IPS DF 19.7 (cell line): Measurements from ENCODE around the gene KRT6B.
"Not testable (repeated sequence)": the region's sequence is repeated elsewhere in the genome, so short reads cannot be mapped to it uniquely, and the experiment has no call there.

ENCODE experiments used
- DNase-seq: peaks from one replicate; pipeline ENCODE4 v3.0.0-alpha.2; 2013; ENCODE audit warnings: low read depth, low spot score

The KRT6B gene

GRCh38 chr12:52413202-52413601, 38.7 kb downstream of the KRT6B start:
- no peak for DNase-seq

GRCh38 chr12:52411815-52412214, 40.1 kb downstream of the KRT6B start:
- DNase-seq: no peak

DNA sequence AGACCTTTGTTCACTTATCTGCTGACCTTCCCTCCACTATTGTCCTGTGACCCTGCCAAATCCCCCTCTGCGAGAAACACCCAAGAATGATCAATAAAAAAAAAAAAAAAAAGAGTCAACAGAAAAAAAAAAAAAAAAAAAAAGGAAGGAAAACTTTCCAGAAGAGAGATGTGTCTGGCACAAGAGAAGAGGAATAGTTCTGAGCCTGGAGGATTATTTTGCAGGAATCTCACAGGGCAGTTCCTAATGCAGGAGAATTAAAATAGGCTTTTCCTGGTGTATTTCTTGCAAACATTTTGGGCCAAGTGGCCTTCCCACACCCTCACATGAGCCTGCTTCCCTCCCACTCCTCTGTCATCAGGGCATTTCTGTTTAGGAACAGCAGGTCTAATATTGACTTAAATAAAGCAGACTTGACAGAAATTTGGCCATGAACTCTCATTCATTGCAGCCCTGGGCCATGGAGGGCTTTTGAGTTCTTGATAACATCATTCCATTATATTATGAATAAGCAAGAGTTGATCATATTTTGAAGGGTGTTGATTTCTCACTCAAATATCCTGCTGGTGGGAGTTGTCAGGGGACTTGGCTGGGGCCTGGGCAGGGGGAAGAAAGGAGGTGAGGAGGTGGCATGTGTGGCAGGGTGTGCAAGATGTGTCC, 41.2 kb downstream of the KRT6B start:
- DNase-seq: not testable (repeated sequence)

DNA sequence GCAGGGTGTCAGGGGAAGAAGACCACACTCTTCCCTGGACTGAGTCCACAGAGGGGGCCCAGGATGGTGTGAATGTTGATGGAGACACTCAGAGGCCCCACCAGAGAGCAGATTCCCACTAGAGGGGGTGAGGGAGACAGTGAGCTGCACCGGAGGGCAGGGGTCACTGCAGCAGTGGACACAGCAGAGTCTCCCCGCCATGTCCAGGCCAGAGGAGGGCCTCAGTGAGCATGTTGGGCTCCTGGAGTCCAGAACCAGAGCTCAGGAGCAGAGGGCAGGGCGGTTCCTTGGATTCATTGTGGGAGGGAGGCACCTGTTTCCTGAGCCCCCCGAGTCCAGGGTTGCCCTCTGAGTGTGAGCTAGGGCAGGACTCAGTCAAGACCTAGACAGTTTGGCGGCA, 44.0 kb downstream of the KRT6B start:
- DNase-seq: no peak

DNA sequence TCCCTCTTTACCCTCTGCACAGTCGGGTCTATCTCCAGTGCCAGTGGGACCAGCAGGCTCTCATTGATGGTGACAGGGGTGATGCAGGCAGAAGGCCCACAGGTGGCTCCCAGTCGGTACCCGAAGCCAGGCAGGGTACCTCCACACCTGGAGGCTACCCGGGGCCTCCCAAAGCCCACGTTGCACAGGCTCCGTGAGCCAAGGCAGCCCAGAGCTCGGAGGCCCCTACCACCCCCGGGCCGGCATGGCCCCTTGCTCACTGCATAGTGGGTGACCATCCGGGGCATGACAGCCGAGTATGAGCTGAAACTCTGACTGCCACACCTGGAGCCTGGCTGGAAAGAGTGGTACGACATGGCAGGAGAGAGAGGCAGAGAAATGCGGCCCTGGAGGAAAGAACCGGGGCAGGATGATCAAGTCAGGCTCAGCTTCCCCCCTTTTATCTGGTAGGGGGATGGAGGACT, 46.0 kb downstream of the KRT6B start, which contains the start of gene KRT82:
Gene KRT82 (minus strand): TSS at position 414 of the 464 bp plus-strand sequence. CDS start 58 bp downstream, at position 356.
- no peak for DNase-seq

DNA sequence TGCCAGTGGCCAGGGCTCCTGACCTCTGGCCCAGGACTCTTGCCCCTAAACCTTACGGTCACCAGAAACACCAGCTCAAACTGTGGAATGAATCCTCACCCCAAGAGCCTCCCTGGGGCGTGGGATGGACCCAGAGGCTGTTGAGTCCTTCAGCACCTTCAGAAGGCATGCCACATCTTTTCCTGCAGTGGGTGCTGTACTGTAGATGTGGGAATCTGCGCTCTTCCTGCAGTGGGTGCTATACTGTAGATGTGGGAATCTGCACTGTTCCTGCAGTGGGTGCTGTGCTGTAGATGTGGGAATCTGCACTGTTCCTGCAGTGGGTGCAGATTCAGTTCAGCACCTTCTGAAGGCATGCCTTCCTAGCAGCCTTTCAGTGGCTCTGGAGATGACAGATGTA, 47.0 kb downstream of the KRT6B start:
- DNase-seq: no peak

DNA sequence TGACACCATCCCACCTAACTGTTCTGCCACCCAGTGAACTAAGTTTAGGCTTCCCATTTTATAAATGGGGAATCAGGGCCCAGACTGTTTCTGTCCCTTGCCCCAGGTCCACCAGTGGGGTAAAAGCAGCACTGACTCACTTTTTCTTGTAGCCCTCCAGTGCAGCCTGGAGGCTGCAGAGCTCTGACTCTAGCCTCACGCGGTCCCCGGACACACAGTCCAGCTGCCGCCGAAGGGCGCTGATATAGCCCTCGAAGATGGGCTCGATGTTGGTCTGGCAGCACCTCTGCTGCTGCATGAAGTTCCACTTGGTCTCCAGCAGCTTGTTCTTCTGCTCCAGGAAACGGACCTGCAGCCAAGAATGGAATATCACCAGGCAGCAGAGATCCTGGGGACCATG, 48.4 kb downstream of the KRT6B start:
- no peak for DNase-seq

- DNase-seq: no peak
Measured at GRCh38 chr12:52402873-52403540, 48.9 kb downstream of the KRT6B start.

DNA sequence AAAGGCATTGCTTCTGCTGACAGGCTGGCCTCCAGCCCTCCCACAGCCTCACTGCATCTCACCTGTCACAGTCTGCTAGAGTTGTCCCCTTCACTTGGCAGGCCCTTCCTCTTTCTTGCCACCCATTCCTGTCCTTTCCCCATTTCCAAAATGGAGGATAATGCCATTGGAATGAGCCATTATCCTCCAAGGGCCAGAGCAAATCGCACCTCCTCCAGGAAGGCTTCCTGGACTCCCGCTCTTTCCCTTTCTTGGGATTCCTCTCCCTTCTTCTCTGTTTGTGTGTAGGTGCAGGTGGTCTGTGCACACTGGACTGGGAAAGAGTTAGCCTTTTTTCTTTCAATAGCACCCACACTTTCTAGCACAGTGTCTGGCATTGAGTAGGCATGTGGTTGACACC, 49.6 kb downstream of the KRT6B start:
- no peak for DNase-seq

DNA sequence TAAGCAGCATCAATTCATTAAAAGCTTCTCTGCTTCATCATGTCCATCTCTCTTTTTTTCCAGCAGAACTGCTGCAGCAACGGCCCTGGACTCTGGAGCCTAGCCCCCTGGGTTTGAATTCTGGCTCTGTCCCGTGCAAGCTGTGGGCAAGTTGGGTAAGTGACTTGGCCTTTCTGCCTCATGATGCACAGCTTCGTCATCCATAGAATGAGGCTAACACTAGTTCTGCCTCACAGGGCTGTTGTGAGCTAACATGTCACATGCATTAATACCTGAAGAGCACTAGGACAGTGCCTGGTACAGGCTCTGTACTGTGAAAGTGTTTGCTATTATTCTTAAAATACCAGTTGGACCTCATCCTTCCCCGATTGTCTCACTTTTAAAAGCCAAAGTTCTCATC, 50.0 kb downstream of the KRT6B start:
- DNase-seq: no peak

DNA sequence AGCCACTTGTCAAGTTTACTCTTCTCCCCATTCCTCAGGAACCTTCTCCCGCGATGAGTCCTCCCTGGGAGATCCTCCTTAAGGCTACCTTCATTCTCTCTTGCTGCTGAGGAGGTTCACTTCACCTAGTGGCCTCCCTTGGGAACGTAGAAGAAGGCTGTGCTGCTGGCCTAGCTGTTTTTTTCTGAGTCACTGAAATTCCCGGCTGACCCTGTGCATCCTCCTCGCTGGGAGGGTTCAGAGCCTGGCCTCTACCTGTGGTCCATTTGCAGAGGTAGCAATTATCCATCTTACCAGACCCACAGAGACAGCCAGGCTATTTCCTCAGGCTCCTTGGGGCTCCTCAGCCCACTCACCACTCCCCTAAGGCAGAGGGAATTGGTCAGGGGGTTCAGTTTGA, 50.4 kb downstream of the KRT6B start:
- DNase-seq: no peak

- no peak for DNase-seq
Measured at GRCh38 chr12:52400906-52401305, 51.0 kb downstream of the KRT6B start.

DNA sequence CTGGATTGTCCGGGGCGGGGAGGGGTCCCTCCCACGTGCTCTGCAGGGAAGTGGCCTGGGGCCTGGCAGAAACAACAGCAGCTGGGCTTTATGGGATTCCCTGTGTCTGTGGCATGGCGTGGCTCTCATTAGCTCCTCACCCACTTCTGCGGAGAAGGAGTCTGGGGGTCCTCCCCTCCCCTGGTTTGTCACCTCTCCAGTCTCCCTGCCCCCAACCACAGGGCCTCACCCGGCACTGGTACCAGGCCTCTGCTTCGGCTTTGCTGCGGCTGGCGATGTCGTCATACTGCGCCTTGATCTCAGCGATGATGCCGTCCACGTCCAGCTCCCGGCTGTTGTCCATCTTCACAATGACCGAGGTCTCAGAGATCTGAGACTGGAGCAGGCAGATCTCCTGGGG, 52.2 kb downstream of the KRT6B start:
- no peak for DNase-seq

- DNase-seq: no peak
Measured at GRCh38 chr12:52398176-52398575, 53.8 kb downstream of the KRT6B start.

DNA sequence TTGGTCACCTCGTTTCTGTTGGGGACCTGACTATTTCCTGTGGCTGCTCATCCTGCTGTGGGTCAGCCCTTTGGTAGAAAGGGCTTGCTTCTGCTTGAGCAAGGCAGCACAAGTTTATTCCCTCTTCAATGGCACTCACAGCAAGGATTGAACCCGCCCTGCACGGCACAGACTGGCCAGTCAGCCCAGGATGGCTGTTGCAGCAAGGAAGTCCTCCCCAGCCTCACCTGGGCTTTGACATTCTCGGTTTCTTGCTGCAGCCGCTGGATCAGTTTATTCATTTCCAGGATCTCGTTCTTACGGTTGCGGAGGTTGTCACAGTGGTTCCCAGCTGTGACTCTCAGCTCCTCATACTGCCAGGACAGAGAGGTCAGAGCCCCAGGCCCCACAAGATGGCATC, 55.3 kb downstream of the KRT6B start:
- DNase-seq: no peak
